SIG-M5 (cell line): ENCODE data around the gene SLC22A24.
"Not testable (repeated sequence)": the region's sequence is repeated elsewhere in the genome, so short reads cannot be mapped to it uniquely, and the experiment has no call there.

ENCODE experiments used
- DNase-seq: peaks from one replicate; lab custom pipeline; 2025; lab: John Stamatoyannopoulos, UW

Gene SLC22A24

DNA sequence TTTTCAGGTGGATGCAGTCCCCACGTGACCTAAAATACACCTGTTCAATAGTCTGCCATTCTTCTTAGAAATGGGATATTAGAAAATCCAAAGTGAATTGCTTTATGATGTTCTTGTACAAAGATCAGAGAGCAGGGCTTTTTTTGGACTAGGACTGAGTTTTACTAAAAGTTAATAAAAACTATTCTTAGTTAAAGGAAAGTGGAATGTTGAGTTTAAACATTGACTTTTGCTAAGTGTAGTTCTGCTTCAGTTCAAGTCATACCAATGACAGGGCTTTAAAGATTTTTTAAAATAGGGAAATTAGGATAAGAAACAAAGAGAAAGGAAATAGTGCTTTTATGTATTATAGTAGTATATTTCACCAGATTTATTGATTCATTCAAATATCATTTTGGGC is at the start of gene SLC22A24:
Gene SLC22A24 (minus strand): TSS at position 101 of the 400 bp plus-strand sequence. CDS start 442 bp downstream, outside the sequence.
- DNase-seq: no peak

- no peak for DNase-seq
Measured at GRCh38 chr11:63180536-63180935, 36.5 kb upstream of the SLC22A24 start.

- no peak for DNase-seq
Measured at GRCh38 chr11:63179432-63180041, 35.5 kb upstream of the SLC22A24 start.

GRCh38 chr11:63177872-63178271 is 33.9 kb upstream of the SLC22A24 start:
- DNase-seq: no peak

- DNase-seq: no peak
Measured at GRCh38 chr11:63165706-63166310, 21.8 kb upstream of the SLC22A24 start.

DNA sequence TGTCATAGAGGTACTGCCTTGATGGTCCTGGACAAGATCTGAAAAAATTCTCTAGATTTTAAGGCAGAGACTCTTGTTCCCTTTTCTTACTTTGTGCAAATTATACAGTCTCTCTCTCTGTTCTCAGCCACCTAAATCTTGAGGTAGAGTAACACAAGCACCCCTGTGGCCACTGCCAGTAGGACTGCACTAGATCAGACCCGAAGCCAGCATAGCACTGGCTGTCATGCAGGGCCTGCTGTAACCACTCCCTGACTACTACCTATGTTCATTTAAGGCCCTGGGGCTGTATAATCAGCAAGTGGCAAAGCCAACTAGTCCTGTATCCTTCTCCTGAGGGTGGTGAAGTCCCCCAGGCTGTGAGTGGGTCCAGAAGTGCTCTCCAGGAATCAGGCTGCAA is 11.8 kb upstream of the SLC22A24 start:
- no peak for DNase-seq

DNA sequence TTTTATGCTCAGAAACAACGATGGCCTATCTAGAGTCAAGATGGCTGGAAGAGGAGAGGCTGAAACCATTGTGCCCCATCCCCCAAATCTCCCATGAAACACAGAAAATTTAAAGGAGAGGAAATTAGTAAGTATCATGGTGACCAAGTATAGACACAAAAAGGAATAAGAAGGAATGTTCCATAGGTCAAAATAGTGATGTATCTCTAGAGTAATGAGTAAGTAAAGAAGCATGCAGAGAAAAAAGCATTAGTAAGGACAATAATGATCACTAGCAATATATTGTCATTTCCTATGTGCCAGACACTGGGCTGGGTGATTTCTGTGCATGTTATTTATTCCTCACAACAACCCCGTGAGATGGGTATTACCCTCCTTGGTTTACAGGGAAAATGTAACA is 2.6 kb upstream of the SLC22A24 start:
- DNase-seq: no peak

- no peak for DNase-seq
Measured at GRCh38 chr11:63142459-63142858, 1.6 kb downstream of the SLC22A24 start.

DNA sequence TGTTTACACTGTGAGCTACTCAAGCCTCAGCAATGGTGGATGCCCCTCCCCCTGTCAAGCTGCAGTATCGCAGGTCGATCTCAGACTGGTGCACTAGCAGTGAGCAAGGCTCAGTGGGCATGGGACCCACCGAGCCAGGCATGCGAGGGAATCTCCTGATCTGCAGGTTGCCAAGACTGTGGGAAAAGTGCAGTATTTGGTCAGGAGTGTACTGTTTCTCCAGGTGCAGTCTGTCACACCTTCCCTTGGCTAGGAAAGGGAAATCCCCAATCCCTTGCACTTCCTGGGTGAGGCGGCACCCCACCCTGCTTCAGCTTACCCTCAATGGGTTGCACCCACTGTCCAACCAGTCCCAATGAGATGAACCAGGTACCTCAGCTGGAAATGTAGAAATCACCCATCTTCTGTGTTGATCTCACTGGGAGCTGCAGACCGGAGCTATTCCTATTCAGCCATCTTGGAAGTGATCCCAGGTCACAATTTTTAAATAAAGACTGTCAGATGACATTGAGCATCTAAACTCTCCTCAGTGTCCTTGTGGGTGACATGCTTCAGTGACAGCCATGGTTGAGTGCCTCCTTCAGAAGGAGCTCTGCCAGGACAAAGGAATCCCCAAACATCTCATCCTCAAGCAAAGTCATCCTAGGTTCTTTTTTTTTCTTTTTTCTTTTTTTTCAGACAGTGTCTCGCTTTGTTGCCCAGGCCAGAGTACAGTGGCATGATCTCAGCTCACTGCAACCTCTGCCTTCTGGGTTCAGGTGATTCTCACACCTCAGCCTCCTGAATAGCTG is 10.8 kb downstream of the SLC22A24 start:
- DNase-seq: no peak

GRCh38 chr11:63099555-63099954 is 44.5 kb downstream of the SLC22A24 start:
- DNase-seq: no peak

- no peak for DNase-seq
Measured at GRCh38 chr11:63080682-63081081, 63.3 kb downstream of the SLC22A24 start.

GRCh38 chr11:63046203-63046602 is 97.8 kb downstream of the SLC22A24 start:
- not testable (repeated sequence) for DNase-seq

DNA sequence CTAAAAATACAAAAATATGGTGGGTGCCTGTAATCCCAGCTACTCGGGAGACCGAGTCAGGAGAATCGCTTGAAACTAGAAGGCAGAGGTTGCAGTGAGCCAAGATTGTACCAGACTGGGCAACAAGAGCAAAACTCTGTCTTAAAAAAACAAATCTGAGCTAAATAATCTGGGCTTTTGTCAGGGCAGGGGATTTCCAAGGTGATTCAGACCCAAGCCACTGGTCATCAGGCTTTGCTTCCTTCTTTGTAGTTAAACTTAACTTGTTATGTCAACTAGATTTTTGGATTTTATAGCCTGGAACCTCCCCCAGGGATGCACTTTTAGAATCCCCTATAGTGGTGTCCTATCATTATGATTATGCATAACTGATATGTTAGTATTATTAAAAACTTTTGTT is 101.4 kb downstream of the SLC22A24 start:
- DNase-seq: no peak

- no peak for DNase-seq
Measured at GRCh38 chr11:63032457-63032856, 111.6 kb downstream of the SLC22A24 start.
